Neutrophil (primary cell): Measurements from ENCODE around the gene LIME1.
"Not testable (repeated sequence)": the region's sequence is repeated elsewhere in the genome, so short reads cannot be mapped to it uniquely, and the experiment has no call there.

ENCODE experiments used
- H3K27ac ChIP-seq: fragments of 200-600 bp; sonication (generic); 2 replicates; pipeline ENCODE4 v1.5.1; 2016; ENCODE audit warnings: mild to moderate bottlenecking, moderate library complexity
- H3K27me3 ChIP-seq: fragments of 200-600 bp; sonication (generic); 2 replicates; pipeline ENCODE4 v1.6.0; 2016; ENCODE audit warnings: mild to moderate bottlenecking
- H3K36me3 ChIP-seq: fragments of 200-600 bp; sonication (generic); 2 replicates; pipeline ENCODE4 v1.5.1; 2017
- H3K4me1 ChIP-seq, 2 experiments: fragments of 200-600 bp in 1 of 2; sonication (generic) in 1 of 2; 1 replicate in 1 of 2; 2 replicates in 1 of 2; pipeline versions ENCODE4 v1.5.1 to v1.6.1; 2013 to 2016; ENCODE audit warnings: low read depth in 1 of 2, low read length in 1 of 2, mild to moderate bottlenecking in 1 of 2, moderate library complexity in 1 of 2; ENCODE audit not compliant: control insufficient read depth in 1 of 2, insufficient read depth in 1 of 2
- H3K4me3 ChIP-seq, 2 experiments: fragments of 200-600 bp in 1 of 2; sonication (generic) in 1 of 2; 1 replicate in 1 of 2; 2 replicates in 1 of 2; pipeline ENCODE4 v1.5.1; 2013 to 2016; ENCODE audit warnings: low read depth in 1 of 2, low read length in 1 of 2, mild to moderate bottlenecking in 1 of 2, moderate library complexity in 1 of 2
- H3K9me3 ChIP-seq: fragments of 200-600 bp; sonication (generic); 2 replicates; pipeline ENCODE4 v1.5.1; 2016
- CTCF ChIP-seq: fragments of 200-600 bp; sonication (generic); IDR thresholded peaks from 2 replicates; pipeline ENCODE4 v1.5.1; 2016; ENCODE audit warnings: antibody characterized with exemption

The LIME1 gene

DNA sequence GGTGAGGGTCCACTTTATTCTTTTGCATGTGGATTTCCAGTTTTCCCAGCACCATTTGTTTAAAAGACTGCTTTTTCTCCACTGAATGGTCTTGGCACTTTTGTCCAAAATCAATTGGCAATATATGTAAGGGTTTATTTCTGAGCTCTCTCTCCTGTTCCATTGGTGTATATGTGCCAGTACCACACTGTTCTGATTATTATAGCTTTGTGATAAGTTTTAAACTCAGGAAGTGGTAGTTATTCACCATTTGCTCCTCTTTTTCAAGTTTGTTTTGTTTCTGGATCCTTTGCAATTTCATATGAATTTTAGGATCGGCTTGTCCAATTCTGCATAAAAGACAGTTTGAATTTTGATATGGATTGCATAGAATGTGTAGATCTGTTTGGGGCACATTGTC lies 24.3 kb upstream of the LIME1 start:
- Histone ChIP-seq H3K9me3 (no peaks in the 10 kb centered on the region), H3K36me3 (peaks cover 50% of the 10 kb centered on the region), H3K27ac (no peak overlapping the region), H3K4me3 (no peak overlapping the region), H3K27me3 (no peaks in the 10 kb centered on the region), H3K4me1 (peaks cover 17 to 21% of the 10 kb centered on the region in 2 experiments)
- TF ChIP-seq CTCF = no peak

- no peak for TF ChIP-seq CTCF
- Histone ChIP-seq H3K9me3 (no peaks in the 10 kb centered on the region), H3K27ac (no peak overlapping the region), H3K4me3 (no peak overlapping the region), H3K27me3 (no peaks in the 10 kb centered on the region), H3K4me1 (no peaks in the 10 kb centered on the region), H3K36me3 (peaks cover 54% of the 10 kb centered on the region)
Measured at GRCh38 chr20:63714858-63715257, 21.6 kb upstream of the LIME1 start.

- no peak for TF ChIP-seq CTCF
- no peak overlapping the region for H3K4me3 ChIP-seq
- no peaks in the 10 kb centered on the region for H3K4me1 ChIP-seq
- H3K36me3 ChIP-seq = peaks cover 45% of the 10 kb centered on the region
- H3K27ac ChIP-seq = no peak overlapping the region
- H3K9me3 ChIP-seq = no peaks in the 10 kb centered on the region
- no peaks in the 10 kb centered on the region for H3K27me3 ChIP-seq
Measured at GRCh38 chr20:63718996-63719395, 17.5 kb upstream of the LIME1 start.

DNA sequence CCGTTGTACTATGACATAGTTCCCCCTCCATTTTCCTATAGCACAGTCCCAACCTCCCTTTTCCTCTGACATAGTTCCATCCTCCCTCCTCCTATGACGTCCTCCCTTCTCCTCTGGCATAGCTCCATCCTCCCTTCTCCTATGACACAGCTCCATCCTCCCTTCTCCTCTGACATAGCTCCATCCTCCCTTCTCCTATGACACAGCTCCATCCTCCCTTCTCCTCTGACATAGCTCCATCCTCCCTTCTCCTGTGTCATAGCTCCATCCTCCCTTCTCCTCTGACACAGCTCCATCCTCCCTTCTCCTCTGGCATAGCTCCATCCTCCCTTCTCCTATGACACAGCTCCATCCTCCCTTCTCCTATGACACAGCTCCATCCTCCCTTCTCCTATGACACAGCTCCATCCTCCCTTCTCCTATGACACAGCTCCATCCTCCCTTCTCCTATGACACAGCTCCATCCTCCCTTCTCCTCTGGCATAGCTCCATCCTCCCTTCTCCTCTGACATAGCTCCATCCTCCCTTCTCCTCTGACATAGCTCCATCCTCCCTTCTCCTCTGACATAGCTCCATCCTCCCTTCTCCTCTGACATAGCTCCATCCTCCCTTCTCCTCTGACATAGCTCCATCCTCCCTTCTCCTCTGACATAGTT lies 13.4 kb upstream of the LIME1 start:
- not testable (repeated sequence) for H3K27ac ChIP-seq, H3K4me1 ChIP-seq, H3K27me3 ChIP-seq, H3K4me3 ChIP-seq, H3K9me3 ChIP-seq
- peaks cover 36% of the 10 kb centered on the region for H3K36me3 ChIP-seq

DNA sequence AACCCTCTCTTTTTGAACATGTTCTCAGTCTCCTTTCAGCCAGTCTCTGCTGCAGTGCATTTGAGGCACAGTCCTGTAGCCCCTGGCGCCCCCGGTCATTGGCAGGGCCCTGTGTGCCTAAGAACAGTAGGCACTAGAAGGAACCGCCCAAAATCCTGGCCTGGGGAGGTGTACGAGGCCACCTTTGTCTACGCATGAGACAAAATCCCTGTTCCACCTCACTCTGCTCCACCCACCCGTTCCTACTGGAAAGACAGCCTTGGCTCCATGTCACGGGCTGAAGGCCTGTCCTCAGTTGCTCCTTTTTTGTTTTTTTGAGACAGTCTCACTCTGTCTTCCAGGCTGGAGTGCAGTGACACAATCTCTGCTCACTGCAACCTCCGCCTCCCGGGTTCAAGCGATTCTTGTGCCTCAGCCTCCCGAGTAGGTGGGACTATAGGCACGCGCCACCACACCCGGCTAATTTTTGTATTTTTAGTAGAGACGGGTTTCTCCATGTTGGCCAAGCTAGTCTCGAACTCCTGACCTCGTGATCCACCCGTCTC lies 6.2 kb upstream of the LIME1 start:
- H3K4me3 ChIP-seq = not testable (repeated sequence)
- H3K4me1 ChIP-seq = peaks cover 11 to 12% of the 10 kb centered on the region in 2 experiments

DNA sequence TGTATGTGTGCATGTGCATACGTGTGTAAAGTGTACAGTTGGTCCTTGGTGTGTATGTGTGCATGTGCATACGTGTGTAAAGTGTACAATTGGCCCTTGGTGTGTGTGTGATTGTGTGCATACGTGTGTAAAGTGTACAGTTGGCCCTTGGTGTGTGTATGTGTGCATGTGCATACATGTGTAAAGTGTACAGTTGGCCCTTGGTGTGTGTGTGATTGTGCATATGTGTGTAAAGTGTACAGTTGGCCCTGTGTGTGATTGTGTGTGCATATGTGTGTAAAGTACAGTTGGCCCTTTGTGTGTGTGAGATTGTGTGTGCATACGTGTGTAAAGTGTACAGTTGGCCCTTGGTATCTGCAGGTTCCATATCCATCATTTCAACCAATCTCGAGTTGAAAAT lies 5.1 kb upstream of the LIME1 start:
- Histone ChIP-seq H3K4me1 (peaks cover 11 to 12% of the 10 kb centered on the region in 2 experiments), H3K4me3 (no peak overlapping the region), H3K27me3 (peaks cover 11% of the 10 kb centered on the region), H3K9me3 (no peaks in the 10 kb centered on the region), H3K36me3 (peaks cover 40% of the 10 kb centered on the region), H3K27ac (no peak overlapping the region)
- TF ChIP-seq CTCF = no peak

More for the DNA sequence above, 6.2 kb upstream of the LIME1 start:
- not testable (repeated sequence) for H3K9me3 ChIP-seq, H3K27me3 ChIP-seq
- Histone ChIP-seq H3K36me3 (peaks cover 29% of the 10 kb centered on the region), H3K27ac (peak overlapping the region; percentile 29)
